NCI-H526 treated with DMSO at 0.1 percent for 48 hours (cell line): Measurements from ENCODE around the gene TNFAIP8L1.

Experiments used
- DNase-seq: peaks from one replicate; lab custom pipeline; 2025; lab: John Stamatoyannopoulos, UW

The TNFAIP8L1 gene

GRCh38 chr19:4649392-4650047 is 10.2 kb downstream of the TNFAIP8L1 start:
- DNase-seq = no peak

DNA sequence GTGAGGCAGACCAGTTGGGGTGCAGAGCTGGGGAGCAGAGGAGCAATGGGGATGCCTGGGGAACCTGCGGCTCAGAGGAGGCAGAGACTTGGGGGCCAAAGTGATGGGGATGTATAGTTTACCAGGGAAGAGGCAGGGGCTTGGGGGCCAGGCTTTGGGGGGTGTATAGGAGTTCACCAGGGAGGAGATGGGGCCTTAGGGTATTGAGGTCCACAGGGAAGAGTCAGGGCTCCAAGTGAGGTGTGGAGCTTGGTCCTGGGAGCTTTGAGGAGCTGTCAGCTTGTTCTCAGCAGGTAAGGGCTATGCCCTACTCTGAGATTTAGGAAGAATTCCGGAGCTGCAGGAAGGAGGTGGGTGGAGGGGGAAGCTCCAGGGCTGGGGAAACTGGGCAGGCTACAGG is 10.8 kb downstream of the TNFAIP8L1 start:
- DNase-seq = no peak

GRCh38 chr19:4652075-4652474 is 12.8 kb downstream of the TNFAIP8L1 start:
- DNase-seq = no peak

DNA sequence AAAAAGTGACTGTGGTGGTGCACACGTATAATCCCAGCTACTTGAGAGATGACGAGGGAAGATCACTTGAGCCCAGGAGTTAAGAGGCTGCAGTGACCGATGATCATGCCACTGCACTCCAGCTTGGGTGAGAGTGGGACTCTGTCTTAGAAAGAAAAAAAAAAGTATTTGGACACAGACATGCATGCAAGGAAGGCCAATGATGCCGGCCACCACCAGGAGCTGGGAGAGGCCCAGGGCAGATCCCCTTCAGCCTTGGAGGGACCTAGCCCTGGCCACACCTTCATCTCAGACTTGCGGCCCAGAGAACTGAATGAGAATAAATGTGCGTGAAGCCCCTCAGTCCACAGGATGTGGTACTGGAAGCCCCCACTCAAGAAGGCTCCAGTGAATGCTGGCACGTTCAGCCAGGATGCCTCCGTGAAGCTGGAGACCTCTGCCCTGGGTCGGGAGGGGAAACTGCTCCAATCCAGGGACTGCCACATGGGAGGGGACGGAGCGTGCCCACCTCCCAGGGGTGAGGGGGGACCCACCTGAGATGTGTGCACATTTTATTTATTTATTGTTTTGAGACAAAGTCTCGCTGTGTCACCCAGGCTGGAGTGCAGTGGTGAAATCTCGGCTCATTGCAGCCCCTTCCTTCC is 14.6 kb downstream of the TNFAIP8L1 start:
- DNase-seq = no peak

DNA sequence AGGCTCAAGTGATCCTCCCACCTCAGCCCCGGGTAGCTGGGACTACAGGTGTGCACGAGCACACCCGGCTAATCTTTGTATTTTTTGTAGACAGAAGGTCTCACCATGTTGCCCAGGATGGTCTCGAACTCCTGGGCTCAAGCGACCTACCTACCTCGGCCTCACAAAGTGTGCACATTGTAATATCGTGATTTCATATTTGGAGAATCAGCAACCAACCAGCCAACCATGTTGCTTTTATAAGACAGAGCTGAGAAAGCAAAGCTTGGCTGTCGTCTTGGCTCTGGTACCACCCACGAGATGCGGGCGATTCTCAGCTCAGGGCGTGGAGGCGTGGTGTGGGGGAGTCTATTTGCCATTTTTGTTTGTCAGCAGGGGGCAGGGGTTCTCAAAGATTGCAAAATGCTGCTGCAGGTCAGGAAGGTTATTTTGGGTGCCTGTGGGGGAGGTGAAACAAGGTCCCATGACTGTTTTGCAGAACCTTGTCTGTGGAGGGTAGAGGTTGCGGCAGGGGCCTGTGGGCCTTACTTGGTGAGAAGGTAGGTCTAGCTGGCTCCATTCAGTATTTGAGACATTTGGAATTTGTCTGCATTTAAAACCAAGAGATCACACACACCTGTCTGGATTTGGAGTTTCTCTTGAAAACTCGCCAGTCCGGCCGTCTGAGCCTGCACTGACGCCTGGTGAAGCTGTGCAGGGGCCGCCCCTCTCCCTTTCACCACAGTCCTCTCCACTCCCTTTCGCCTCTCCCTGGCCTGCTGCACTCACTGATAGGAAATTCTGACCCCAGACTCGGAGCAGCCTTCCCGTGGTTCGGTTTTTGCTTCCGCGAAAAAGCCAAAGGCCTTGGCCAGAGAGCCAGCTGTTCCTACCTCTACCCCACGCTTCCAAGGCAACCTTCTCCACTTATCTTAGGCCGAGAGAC is 15.4 kb downstream of the TNFAIP8L1 start:
- DNase-seq = no peak

- no peak for DNase-seq
Measured at GRCh38 chr19:4656102-4656501, 16.8 kb downstream of the TNFAIP8L1 start.

GRCh38 chr19:4657262-4657661 is 17.9 kb downstream of the TNFAIP8L1 start:
- DNase-seq = no peak

GRCh38 chr19:4657835-4658234 is 18.5 kb downstream of the TNFAIP8L1 start:
- DNase-seq = no peak

GRCh38 chr19:4660181-4660791 is 21.0 kb downstream of the TNFAIP8L1 start:
- DNase-seq = no peak

DNA sequence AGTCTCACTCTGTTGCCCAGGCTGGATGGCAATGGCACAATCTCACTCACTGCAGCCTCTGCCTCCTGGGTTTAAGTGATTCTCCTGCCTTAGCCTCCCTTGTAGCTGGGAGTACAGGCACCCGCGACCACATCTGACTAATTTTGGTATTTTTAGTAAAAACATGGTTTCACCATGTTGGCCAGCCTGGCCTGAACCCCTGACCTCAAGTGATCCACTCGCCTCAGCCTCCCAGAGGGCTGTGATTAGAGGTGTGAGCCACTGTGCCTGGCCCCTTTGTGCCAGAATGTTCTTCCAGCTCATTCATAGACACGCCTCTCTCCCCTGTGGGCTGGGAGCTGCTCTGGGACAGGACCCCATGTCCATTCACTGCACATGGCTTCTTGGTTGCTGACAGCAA is 21.7 kb downstream of the TNFAIP8L1 start:
- no peak for DNase-seq

- DNase-seq = no peak
Measured at GRCh38 chr19:4662020-4662695, 22.8 kb downstream of the TNFAIP8L1 start.

DNA sequence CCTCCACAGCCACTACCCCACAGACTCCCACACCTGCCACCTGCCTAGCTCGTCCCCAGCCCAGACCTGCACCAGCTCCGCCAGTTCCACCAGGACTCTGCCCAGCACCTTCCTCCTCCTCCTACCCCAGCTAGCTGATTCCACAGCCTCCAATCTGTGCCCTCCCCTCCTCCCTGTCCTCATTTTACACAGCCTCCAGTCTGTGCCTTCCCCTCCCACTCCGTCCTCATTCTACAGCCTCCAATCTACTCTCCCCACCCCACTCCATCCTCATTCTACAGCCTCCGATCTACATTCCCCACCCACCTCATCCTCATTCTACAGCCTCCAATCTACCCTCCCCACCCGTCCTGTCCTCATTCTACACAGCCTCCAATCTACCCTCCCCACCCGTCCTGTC is 23.5 kb downstream of the TNFAIP8L1 start:
- DNase-seq = no peak

DNA sequence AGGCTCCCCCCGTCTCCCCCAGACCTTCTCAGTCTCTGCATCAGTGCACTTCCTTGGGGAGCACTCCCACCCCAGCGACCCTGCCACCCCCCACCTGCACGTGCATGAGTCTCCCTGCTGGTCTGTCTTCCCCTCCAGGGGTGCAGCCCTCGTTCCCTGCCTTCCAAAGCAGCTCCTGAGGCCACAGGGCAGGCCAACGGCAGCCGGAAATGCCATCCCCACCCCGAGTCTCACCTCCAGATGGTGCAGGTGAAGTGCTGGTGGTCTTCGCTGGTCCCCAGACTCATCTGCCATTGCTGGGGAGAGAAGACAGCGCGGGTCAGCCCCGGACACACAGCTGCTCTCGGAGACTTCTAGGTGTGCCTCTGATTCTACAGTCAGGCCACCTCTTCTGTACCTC is 25.3 kb downstream of the TNFAIP8L1 start:
- no peak for DNase-seq

- peak; percentile 6 for DNase-seq
Measured at GRCh38 chr19:4669723-4670480, 30.6 kb downstream of the TNFAIP8L1 start, which contains the start of gene MYDGF. Gene MYDGF, minus strand, starts transcription at chr19:4670342. Its CDS starts 8 bp downstream, at chr19:4670334.

GRCh38 chr19:4671185-4671851 is 32.0 kb downstream of the TNFAIP8L1 start:
- no peak for DNase-seq

GRCh38 chr19:4673216-4673615 is 33.9 kb downstream of the TNFAIP8L1 start:
- no peak for DNase-seq

GRCh38 chr19:4673726-4674125 is 34.4 kb downstream of the TNFAIP8L1 start:
- no peak for DNase-seq

DNA sequence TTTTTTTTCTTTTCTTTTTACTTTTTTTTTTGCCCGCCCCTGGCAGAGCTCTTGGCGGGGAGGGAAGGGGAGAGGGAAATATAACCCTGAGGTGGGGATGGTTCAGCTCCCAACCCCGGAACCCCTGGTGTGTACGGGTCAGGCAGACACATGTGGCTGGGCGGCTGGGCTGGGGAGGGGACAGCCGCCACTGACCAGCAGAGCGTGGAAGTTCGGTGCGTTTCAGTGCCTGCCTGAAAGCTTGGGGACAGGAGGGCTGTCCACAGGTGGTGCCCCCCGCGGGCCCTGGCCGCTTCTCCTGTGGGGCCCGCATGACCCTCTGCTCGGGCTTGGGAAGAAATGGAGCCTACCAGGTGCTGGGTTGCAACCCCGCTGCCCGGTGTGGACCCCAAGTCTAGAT is 36.0 kb downstream of the TNFAIP8L1 start:
- DNase-seq = no peak

DNA sequence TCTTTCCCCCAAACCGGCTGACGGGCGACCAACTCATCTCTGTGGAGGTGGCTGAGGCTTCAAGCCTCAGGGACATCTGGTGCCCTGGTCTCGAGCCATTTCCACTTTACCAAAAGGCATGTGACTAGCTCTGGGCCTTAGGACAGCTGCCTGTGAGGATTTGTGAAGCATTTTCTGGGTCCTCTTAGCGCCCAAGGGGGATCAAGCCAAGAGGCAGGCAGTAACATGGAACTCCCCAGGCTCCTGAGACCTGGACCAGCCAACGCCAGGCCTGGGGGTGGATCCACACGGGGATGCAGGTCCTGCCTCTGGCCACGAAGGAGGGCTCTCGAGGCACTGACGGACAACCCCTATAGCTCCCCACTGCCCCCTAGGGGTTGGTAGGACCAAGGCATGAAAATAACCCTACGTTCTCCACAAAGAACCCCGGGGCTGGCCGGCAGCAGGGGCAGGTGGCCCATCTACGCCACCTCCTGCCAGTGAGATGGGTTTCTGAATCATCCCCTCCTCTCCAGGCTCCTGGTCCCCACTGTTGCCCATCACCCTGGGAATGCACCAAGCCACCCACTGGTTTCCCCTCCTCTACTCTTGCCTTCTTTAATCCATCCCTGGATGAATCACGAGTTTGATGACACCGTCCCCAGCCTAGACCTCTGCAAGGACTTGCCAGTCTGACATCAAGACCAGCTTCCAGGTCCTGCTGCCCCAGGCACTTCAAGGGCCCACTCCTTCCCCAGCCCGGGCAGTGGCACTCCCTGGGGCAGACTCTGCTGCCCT is 37.8 kb downstream of the TNFAIP8L1 start:
- DNase-seq = no peak
